PC-3 (cell line): ENCODE measurements around the gene CARNS1. TPM values are rescaled to one million over a fixed set of nuclear protein-coding genes. Genes with fewer than 3 reads are reported as not detected.

Experiments
- ATAC-seq: fragments of 200-7000 bp; cut with Tn5 transposase; 2 replicates; pipeline ENCODE4 v1.9.1; 2020; ENCODE audit warnings: mild to moderate bottlenecking, moderate library complexity
- BruUV-seq: library from RNA; stranded (reverse); fragments of 400-500 nt; replicated peaks from 2 replicates; lab custom pipeline; 2021; lab: Mats Ljungman, UMichigan
- CTCF ChIA-PET: fragments of 300-600 bp; sonication (Branson Sonifier 250); formaldehyde crosslinking; loops from one replicate; lab custom pipeline; 2022; ENCODE audit warnings: antibody characterized with exemption; lab: Charles Lee
- POLR2A ChIA-PET: fragments of 300-600 bp; sonication (Branson Sonifier 250); formaldehyde crosslinking; loops from one replicate; lab custom pipeline; 2022; ENCODE audit warnings: antibody characterized with exemption; ENCODE audit not compliant: unreplicated experiment; lab: Charles Lee
- DNase-seq: peaks from one replicate; pipeline ENCODE4 v3.0.0-alpha.2; 2015
- H2AFZ ChIP-seq: fragments of 300-600 bp; sonication (generic); 2 replicates; pipeline ENCODE4 v1.6.0; 2016; ENCODE audit warnings: antibody characterized with exemption, low read length
- H3F3A ChIP-seq: fragments of 300-600 bp; sonication (generic); one replicate; pipeline ENCODE4 v1.6.0; 2017; ENCODE audit warnings: antibody characterized with exemption, low read length, control low read depth, mild to moderate bottlenecking; ENCODE audit not compliant: unreplicated experiment
- H3K27ac ChIP-seq: fragments of 300-600 bp; sonication (generic); 2 replicates; pipeline ENCODE4 v1.5.1; 2016; ENCODE audit warnings: mild to moderate bottlenecking, low read length
- H3K27me3 ChIP-seq: fragments of 300-600 bp; sonication (generic); 2 replicates; pipeline ENCODE4 v1.6.1; 2016; ENCODE audit warnings: low read length, mixed read lengths
- H3K36me3 ChIP-seq: fragments of 300-600 bp; sonication (generic); 2 replicates; pipeline ENCODE4 v1.6.1; 2016; ENCODE audit warnings: low read depth, mixed run types, low read length, mixed read lengths
- H3K4me1 ChIP-seq: fragments of 300-600 bp; sonication (generic); 2 replicates; pipeline ENCODE4 v1.5.1; 2016; ENCODE audit warnings: low read length; ENCODE audit not compliant: insufficient read depth
- H3K4me2 ChIP-seq: fragments of 300-600 bp; sonication (generic); 2 replicates; pipeline ENCODE4 v1.6.0; 2016; ENCODE audit warnings: low read length
- H3K4me3 ChIP-seq: fragments of 300-600 bp; sonication (generic); 2 replicates; pipeline ENCODE4 v1.5.1; 2016; ENCODE audit warnings: mild to moderate bottlenecking, low read length, mixed read lengths
- H3K79me2 ChIP-seq: fragments of 300-600 bp; sonication (generic); 2 replicates; pipeline ENCODE4 v1.6.1; 2017; ENCODE audit warnings: low read length, mixed read lengths
- H3K9ac ChIP-seq: fragments of 300-600 bp; sonication (generic); 2 replicates; pipeline ENCODE4 v1.6.0; 2016; ENCODE audit warnings: mild to moderate bottlenecking, low read length
- H3K9me2 ChIP-seq: fragments of 300-600 bp; sonication (generic); replicated peaks from 2 replicates; pipeline ENCODE4 v1.6.1; 2016; ENCODE audit warnings: mixed run types, low read length, mixed read lengths
- H3K9me3 ChIP-seq: fragments of 300-600 bp; sonication (generic); 2 replicates; pipeline ENCODE4 v1.6.1; 2016; ENCODE audit warnings: low read length, mixed read lengths
- H4K20me1 ChIP-seq: fragments of 300-600 bp; sonication (generic); 2 replicates; pipeline ENCODE4 v1.6.1; 2016; ENCODE audit warnings: low read length, mixed read lengths
- EZH2 ChIP-seq: fragments of 300-600 bp; sonication (generic); IDR thresholded peaks from one replicate; pipeline ENCODE4 v1.6.1; 2017; ENCODE audit warnings: antibody characterized with exemption, mild to moderate bottlenecking, low read length; ENCODE audit not compliant: unreplicated experiment
- EZH2phosphoT487 ChIP-seq: fragments of 300-600 bp; sonication (generic); IDR thresholded peaks from 2 replicates; pipeline ENCODE4 v1.6.1; 2018; ENCODE audit warnings: mild to moderate bottlenecking, antibody characterized with exemption, low read length, borderline replicate concordance
- intact Hi-C: fragments of 100-400 bp; cut with micrococcal nuclease; formaldehyde crosslinking; loops from 2 replicates; pipeline ENCODE4 v1.9.0; 2023
- total RNA-seq: library from RNA; depleted of rRNA; stranded (reverse); fragments of >200 nt; gene quantifications from 2 replicates; pipeline ENCODE4 v1.2.3, GENCODE V29; 2014
- TF ChIP-seq, protein P1 (sequence below): fragments of 300-600 bp; sonication (generic); conservative IDR thresholded peaks from 2 replicates; pipeline ENCODE4 v1.5.1; 2017; ENCODE audit warnings: antibody characterized with exemption, low read depth, mild to moderate bottlenecking, low read length

CARNS1 gene
- total RNA-seq, 1 experiment from 2014 or later: 0.22 TPM

DNA sequence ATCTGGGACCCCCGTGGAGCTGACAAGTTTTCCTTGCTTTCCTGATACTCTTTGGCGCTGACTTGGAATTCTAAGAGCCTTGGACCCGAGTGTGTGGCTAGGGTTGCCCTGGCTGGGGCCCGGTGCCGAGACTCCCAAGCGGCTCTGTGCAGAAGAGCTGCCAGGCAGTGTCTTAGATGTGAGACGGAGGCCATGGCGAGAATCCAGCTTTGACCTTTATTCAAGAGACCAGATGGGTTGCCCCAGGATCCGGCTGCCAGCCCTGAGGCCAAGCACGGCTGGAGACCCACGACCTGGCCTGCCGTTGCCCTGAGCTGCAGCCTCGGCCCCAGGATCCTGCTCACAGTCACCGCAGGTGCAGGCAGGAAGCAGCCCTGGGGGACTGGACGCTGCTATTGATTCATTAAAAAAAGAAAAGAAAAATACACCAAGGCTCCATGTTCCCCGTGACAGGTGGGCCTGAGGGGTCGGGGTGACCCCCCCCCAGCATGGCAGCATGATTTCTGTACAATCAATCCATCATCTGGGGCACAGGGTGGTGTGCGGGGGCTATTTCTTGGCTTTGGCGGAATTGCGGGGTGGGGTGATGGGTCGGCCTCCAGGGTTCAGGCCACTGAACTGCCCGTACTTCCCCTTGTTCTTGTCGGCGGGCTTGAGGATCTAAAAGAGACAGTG is 17.4 kb upstream of the CARNS1 start:
- no peak overlapping the region for H2AFZ ChIP-seq
- H3K9me3 ChIP-seq: no peaks in the 10 kb centered on the region
- ChIA-PET CTCF (no interaction called here), POLR2A (interaction anchor here (0.6 kb wide), 1 partner anchor 23 kb away, joined by 4 read pairs; no protein-coding TSS in a partner anchor)
- no peak overlapping the region for H3K4me2 ChIP-seq
- H3F3A ChIP-seq: no peaks in the 10 kb centered on the region
- no peaks in the 10 kb centered on the region for H3K27me3 ChIP-seq
- peaks cover 16% of the 10 kb centered on the region; the same call in 1 of the 2 replicates for H4K20me1 ChIP-seq
- DNase-seq: no peak
- TF ChIP-seq EZH2: no peak
- TF ChIP-seq, protein P1, sequence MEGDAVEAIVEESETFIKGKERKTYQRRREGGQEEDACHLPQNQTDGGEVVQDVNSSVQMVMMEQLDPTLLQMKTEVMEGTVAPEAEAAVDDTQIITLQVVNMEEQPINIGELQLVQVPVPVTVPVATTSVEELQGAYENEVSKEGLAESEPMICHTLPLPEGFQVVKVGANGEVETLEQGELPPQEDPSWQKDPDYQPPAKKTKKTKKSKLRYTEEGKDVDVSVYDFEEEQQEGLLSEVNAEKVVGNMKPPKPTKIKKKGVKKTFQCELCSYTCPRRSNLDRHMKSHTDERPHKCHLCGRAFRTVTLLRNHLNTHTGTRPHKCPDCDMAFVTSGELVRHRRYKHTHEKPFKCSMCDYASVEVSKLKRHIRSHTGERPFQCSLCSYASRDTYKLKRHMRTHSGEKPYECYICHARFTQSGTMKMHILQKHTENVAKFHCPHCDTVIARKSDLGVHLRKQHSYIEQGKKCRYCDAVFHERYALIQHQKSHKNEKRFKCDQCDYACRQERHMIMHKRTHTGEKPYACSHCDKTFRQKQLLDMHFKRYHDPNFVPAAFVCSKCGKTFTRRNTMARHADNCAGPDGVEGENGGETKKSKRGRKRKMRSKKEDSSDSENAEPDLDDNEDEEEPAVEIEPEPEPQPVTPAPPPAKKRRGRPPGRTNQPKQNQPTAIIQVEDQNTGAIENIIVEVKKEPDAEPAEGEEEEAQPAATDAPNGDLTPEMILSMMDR: no peak
- TF ChIP-seq EZH2phosphoT487: no peak
- no peaks in the 10 kb centered on the region for H3K9me2 ChIP-seq
- BruUV-seq: no TSS peak
- H3K9ac ChIP-seq: no peak overlapping the region
- no peak overlapping the region for H3K4me3 ChIP-seq
- intact Hi-C loops: no loop called here
- H3K36me3 ChIP-seq: peaks cover 24% of the 10 kb centered on the region
- no peak overlapping the region for H3K27ac ChIP-seq
- H3K79me2 ChIP-seq: peaks cover 28% of the 10 kb centered on the region
- H3K4me1 ChIP-seq: peaks cover 11% of the 10 kb centered on the region
- ATAC-seq: no peak

DNA sequence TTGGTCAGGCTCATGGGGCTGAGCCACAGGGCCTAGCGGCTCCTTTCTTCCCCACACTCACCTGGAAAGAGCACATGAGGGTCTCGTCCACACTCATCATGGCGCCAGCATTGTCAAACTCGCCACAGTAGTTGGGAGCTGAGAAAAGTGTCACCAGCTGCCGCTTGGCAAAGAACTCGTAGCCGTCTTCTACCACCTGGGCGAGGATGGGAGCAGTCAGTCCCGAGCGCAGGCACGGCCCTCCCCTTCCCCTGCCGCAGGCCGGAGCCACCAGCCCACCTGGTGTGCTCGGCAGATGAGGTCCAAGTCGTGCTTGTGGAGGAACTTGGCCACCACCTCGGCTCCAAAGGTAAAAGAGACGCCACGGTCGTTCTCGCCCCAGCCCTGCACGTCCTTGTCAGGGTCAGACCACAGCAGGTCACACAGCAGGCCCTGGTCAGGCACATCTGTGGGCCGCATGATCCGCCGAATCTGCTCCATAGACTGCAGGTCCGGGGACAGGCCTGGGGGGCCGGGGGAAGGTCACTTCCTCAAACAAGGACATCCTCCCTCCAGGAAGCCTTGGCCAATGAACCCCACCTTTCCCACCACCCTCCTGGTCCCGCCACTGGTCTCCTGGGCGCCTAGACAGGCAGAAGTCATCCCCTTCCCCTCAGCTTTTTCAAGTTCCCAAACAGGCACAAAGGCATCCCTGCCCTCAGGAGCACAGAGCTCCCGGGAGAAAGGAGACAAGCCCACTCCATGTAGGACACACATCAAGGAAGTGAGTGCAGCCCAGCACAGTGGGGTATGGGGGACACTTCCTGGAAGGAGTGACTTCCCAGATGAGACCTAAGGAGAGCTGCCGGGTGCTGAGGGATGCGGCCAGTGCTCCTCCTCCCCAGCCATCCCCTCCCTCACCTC is 16.6 kb upstream of the CARNS1 start:
- Histone ChIP-seq H3K9ac (no peak overlapping the region), H3K9me3 (no peaks in the 10 kb centered on the region), H3K27ac (no peak overlapping the region), H3K4me1 (peaks cover 11% of the 10 kb centered on the region), H3K4me3 (no peak overlapping the region), H2AFZ (no peak overlapping the region), H3K9me2 (no peaks in the 10 kb centered on the region), H3K4me2 (no peak overlapping the region), H3F3A (no peaks in the 10 kb centered on the region), H4K20me1 (peaks cover 16% of the 10 kb centered on the region; the same call in 1 of the 2 replicates), H3K27me3 (no peaks in the 10 kb centered on the region), H3K36me3 (peaks cover 24% of the 10 kb centered on the region), H3K79me2 (peaks cover 28% of the 10 kb centered on the region)
- no TSS peak for BruUV-seq
- no peak for ATAC-seq
- DNase-seq: no peak
- ChIA-PET POLR2A (no interaction called here), CTCF (interaction anchor here (1.3 kb wide), 1 partner anchor 53 kb away, joined by 3 read pairs; no protein-coding TSS in a partner anchor)
- no peak for TF ChIP-seq EZH2phosphoT487
- intact Hi-C loops: no loop called here

DNA sequence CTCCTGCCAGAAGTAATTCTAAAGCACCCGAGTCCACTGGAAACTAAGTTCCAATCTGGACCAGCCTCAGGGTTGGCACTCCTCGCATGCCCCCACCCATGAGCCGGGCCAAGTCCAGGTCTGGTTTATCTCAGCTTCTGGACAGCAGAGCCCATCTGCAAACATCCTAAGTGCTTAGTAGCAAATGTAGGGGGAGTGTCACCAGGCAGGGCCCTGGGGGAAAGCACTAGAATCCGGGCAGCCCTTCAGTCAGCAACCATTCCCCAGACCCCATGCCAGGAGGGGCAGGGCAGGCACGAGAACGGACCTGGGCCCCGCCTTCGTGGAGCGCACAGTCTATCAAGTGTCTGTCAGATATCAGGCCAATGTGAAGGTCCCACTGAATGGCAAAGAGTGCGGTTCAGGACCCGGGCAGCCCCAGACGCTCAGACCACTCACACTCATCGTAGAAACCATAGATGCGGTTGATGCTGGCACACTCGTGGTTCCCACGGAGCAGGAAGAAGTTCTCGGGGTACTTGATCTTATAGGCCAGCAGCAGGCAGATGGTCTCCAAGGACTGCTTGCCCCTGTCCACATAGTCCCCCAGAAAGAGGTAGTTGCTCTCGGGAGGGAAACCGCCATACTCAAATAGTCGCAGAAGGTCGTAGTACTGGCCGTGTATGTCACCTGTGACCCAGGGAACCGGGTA is 15.1 kb upstream of the CARNS1 start:
- Histone ChIP-seq H3F3A (no peaks in the 10 kb centered on the region), H3K27ac (no peak overlapping the region), H2AFZ (no peak overlapping the region), H3K79me2 (peaks cover 28% of the 10 kb centered on the region), H3K4me2 (peak overlapping the region; percentile 98), H3K9ac (peak overlapping the region; percentile 93), H3K4me3 (peak overlapping the region; percentile 88), H4K20me1 (peaks cover 16% of the 10 kb centered on the region; the same call in 1 of the 2 replicates), H3K27me3 (no peaks in the 10 kb centered on the region), H3K9me2 (no peaks in the 10 kb centered on the region), H3K36me3 (peaks cover 24% of the 10 kb centered on the region), H3K4me1 (peaks cover 11% of the 10 kb centered on the region), H3K9me3 (no peaks in the 10 kb centered on the region)
- intact Hi-C loops: no loop called here
- ChIA-PET POLR2A (interaction anchor here (0.6 to 1.2 kb wide), 2 partner anchors 20 to 47 kb away, joined by 5 read pairs; partner anchors contain the start of gene POLD4), CTCF (interaction anchor here (0.9 to 1.7 kb wide), 3 partner anchors 8 to 68 kb away, joined by 3 to 15 read pairs (median 3); partner anchors contain the start of genes RAD9A and TMEM134)
- DNase-seq (no peak), ATAC-seq (no peak)
- BruUV-seq: no TSS peak
- no peak for TF ChIP-seq EZH2phosphoT487
- TF ChIP-seq, protein P1: no peak
- TF ChIP-seq EZH2: no peak
